ENCODE measurements around the gene GLIS2.

Gene GLIS2

GRCh38 chr16:4381935-4382794 is 66.3 kb downstream of the GLIS2 start:
- H3K4me3 ChIP-seq (replicated peaks; ENCODE audit: low read depth, low read length) = no peak overlapping the region
- DNase-seq (ENCODE audit: low read depth) = no peak
- TF ChIP-seq CTCF (IDR thresholded peaks at IDR 0.05; ENCODE audit: low read length, missing control alignments) = no peak

- no peak for TF ChIP-seq CTCF (IDR thresholded peaks at IDR 0.05; ENCODE audit: low read length, missing control alignments)
- no peak for DNase-seq (ENCODE audit: low read depth)
- H3K4me3 ChIP-seq (replicated peaks; ENCODE audit: low read depth, low read length) = no peak overlapping the region
Observed at GRCh38 chr16:4382795-4383357, 67.0 kb downstream of the GLIS2 start.

- no peak for TF ChIP-seq CTCF (IDR thresholded peaks at IDR 0.05; ENCODE audit: low read length, missing control alignments)
- H3K4me3 ChIP-seq (replicated peaks; ENCODE audit: low read depth, low read length) = no peak overlapping the region
- no peak for DNase-seq (ENCODE audit: low read depth)
Observed at GRCh38 chr16:4383591-4384444, 68.0 kb downstream of the GLIS2 start.

- TF ChIP-seq CTCF (IDR thresholded peaks at IDR 0.05; ENCODE audit: low read length, missing control alignments) = no peak
- DNase-seq (ENCODE audit: low read depth) = no peak
- H3K4me3 ChIP-seq (replicated peaks; ENCODE audit: low read depth, low read length) = no peak overlapping the region
Observed at GRCh38 chr16:4384509-4384942, 68.7 kb downstream of the GLIS2 start.

GRCh38 chr16:4385066-4385788 is 69.4 kb downstream of the GLIS2 start:
- DNase-seq (ENCODE audit: low read depth) = no peak
- no peak for TF ChIP-seq CTCF (IDR thresholded peaks at IDR 0.05; ENCODE audit: low read length, missing control alignments)

GRCh38 chr16:4385789-4386450 is 70.1 kb downstream of the GLIS2 start:
- no peak for DNase-seq (ENCODE audit: low read depth)
- no peak overlapping the region for H3K4me3 ChIP-seq (replicated peaks; ENCODE audit: low read depth, low read length)
- TF ChIP-seq CTCF (IDR thresholded peaks at IDR 0.05; ENCODE audit: low read length, missing control alignments) = no peak

More at GRCh38 chr16:4385066-4385788, 69.4 kb downstream of the GLIS2 start:
- H3K4me3 ChIP-seq (replicated peaks; ENCODE audit: low read depth, low read length) = no peak overlapping the region
